ENCODE data around the gene ASPSCR1.

The ASPSCR1 gene

DNA sequence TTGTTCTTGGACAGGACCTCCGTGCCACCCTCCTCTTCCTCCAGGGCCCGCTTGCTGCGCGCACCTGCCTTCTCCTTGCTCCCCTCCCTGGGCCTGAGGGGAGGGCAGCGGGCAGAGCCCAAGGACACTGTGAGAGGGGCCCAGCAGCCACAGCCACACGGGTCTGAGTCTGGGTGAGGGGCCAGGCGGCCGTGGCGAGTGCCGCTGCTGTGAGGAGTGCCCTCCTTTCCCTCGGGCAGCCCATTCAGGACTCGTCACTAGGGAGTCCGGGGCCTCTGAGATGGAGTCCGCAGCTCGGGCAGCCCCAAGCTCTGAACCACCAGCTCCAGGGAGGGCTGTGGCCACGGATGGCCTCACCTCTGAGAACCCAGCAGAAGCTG, 82.6 kb downstream of the ASPSCR1 start:
- DNase-seq, result no peak

- no peak for DNase-seq
Observed at GRCh38 chr17:82060614-82061013, 83.2 kb downstream of the ASPSCR1 start.

DNA sequence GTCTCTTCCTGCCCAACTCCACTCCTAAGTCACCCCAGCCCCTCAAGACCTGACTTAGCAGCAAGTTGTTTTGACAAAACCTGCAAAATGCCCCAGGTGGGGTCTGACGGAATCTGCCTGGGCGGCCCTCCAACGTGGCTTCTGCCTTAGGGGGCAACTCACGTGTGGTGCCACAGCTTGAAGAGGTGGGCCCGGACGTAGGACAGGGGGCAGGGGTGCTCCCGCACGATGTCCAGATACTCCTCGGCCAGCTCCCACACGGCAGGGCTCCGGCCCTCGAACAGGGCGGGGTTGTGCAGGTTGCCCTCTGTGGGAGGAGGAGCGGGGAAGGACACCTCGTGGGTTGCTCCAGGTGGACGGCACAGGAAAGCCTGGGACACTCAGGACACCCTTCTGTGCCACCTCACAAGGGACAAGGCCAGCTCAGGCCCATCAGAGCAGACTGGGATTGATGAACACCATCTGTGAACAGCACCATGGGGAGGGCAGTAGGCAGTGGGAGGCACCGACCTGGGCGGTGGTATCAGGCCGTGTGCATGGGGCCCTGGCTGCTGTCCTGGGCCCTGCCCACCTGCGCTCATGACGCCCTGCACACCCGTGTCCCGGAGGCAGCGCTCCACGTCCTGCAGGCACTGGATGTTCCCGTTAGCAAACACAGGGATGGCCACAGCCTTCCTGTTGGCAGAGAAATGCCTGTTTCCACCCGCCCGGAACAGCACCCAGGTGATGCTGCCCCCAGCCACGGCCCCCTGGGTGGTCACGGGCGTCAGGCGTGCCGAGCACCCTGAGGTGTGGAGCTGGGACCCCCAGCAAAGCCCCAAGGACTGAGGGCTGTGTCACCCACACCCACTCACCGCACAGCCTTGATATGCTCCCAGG, 83.9 kb downstream of the ASPSCR1 start:
- no peak for DNase-seq

DNA sequence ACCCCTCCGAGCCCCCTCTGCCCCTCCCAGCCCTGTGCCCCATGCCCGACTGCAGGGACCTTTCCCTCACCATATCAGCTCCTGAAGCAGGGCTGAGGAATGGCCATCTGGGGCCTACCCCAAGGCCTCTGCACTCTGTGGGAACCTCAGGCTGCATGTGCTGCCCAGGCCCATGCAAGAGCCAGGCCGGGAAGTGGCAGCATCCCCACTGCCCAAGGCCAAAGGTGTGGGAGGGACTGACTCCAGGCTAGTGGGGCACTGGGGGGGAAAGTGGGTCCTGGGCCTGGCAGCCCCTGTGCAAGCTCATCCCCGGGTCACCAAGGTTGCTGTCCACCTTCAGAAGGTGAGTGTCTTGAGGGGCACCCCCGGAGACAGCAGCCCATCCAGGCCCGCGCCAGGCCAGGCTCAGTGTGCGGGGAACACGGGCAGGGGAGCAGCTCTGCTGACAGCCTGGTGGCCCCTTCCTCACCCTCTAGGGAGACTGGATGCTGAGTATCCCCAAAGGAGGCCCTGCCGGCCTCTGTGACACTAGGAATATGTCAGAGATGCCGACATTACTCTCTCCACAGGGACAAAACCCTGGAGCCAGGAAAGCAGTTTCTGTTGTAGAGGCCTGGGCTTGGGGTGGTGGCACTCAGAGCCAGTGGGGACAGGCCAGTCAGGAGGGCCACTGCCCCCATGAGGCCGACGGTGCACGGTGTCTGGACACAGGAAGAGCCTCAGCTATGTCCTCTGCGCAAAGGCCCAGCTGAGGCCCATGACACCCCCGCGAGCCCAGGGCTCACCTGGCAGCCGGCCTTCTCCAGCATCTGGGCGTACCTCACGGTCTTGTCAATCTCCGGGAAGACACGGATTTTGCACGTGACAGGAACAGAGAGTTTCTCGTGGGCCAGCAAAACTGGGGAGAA, 84.9 kb downstream of the ASPSCR1 start:
- no peak for DNase-seq

- DNase-seq, result no peak
Observed at GRCh38 chr17:82062984-82063368, 85.5 kb downstream of the ASPSCR1 start.

GRCh38 chr17:82063424-82064415, 86.3 kb downstream of the ASPSCR1 start:
- no peak for DNase-seq

- no peak for DNase-seq
Observed at GRCh38 chr17:82064433-82065192, 87.2 kb downstream of the ASPSCR1 start.

DNA sequence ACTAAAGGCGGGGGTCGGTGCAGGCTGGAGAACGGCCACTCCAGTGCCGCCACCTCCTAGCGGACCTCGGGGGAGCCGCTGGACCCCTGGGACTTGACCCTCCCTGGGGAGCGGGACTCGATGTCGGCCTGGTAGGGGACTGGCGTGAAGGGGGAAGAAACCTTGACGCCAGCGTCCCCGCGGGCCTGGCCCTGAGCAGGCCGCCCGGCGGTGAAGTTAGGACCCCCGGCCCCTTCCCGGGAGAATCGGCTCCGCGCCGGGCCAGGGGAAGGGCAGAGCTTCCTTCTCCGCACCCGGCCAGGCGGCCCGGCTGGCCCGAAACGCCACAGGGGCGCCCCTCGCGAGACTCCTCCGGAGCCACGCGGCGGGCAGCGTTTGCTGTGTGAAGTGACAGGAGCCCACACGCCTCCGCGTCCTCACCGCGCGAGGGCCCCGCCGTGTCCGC, 87.8 kb downstream of the ASPSCR1 start:
- no peak for DNase-seq

DNA sequence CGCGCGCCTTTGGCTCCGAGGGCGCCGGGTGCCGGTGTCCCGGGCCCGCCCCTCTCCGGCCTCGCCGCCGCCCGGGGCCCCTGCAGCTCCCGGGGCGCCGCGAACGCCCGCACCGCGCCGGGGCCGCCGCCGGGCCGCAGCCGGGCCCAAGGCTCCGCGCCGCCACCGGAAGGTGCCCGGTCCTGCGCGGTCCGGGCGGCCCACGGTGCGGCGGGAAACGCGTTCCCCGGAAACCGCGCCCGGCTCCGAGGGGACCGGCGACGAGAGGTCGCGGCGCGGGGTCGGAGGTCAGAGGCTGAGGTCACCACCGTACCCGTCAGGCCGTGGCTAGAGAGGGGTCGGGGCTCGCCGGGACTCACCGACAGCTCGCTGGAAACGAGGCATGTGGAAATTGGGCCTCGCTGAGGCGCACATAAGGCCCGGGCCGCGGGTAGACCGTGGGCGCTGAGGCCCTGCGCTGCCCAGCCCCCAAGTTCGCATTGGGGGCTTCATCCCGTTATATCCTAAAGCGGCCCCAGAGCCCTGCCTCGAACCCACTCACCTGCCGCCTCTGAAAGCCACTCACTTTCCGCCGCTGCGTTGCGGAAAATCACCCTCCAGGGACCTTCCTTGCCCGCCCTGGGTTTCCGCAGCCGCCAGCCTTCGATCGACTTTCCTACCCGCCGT, 88.3 kb downstream of the ASPSCR1 start, which contains the start of gene DUS1L:
Gene DUS1L (minus strand): TSS at position 167 of the 666 bp plus-strand sequence. CDS start 745 bp downstream, outside the sequence.
- DNase-seq, result no peak

Measured in SIG-M5 (cell line).